Liver (tissue), 3 donors: ENCODE measurements around the gene TWF1.

ENCODE experiments used
- ATF3 ChIP-seq: IDR thresholded peaks from 2 replicates; pipeline ENCODE4 v1.6.1; 2016; ENCODE audit warnings: antibody characterized with exemption
- CTCF ChIP-seq: fragments of 150-350 bp; IDR thresholded peaks from 2 replicates; pipeline ENCODE4 v1.5.1; 2017; ENCODE audit warnings: improper control_type of control experiment, low read depth, low read length; ENCODE audit not compliant: missing input control
- EGR1 ChIP-seq, 2 donors: IDR thresholded peaks; 2 replicates each; pipeline ENCODE4 v1.6.1; 2016 to 2018; ENCODE audit warnings: antibody characterized with exemption in 2 of 2, low read depth in 2 of 2
- GABPA ChIP-seq, 2 donors: IDR thresholded peaks in 1 of 2; conservative IDR thresholded peaks in 1 of 2; 2 replicates each; pipeline ENCODE4 v1.6.1; 2016; ENCODE audit warnings: antibody characterized with exemption in 2 of 2, mild to moderate bottlenecking in 1 of 2, moderate library complexity in 1 of 2
- JUND ChIP-seq, 2 donors: IDR thresholded peaks; 2 replicates each; pipeline ENCODE4 v1.6.1; 2016; ENCODE audit warnings: antibody characterized with exemption in 2 of 2
- MAX ChIP-seq: IDR thresholded peaks from 2 replicates; pipeline ENCODE4 v1.6.1; 2016; ENCODE audit warnings: antibody characterized with exemption
- NR2F2 ChIP-seq: IDR thresholded peaks from 2 replicates; pipeline ENCODE4 v1.6.1; 2016; ENCODE audit warnings: antibody characterized with exemption
- RAD21 ChIP-seq, 2 donors: IDR thresholded peaks; 2 replicates each; pipeline ENCODE4 v1.6.1; 2016; ENCODE audit warnings: antibody characterized with exemption in 2 of 2, mild to moderate bottlenecking in 2 of 2
- REST ChIP-seq: IDR thresholded peaks from 2 replicates; pipeline ENCODE4 v1.6.1; 2016; ENCODE audit warnings: antibody characterized with exemption, mild to moderate bottlenecking
- SP1 ChIP-seq: IDR thresholded peaks from 2 replicates; pipeline ENCODE4 v1.6.1; 2018; ENCODE audit warnings: antibody characterized with exemption, mild to moderate bottlenecking
- TAF1 ChIP-seq: conservative IDR thresholded peaks from 2 replicates; pipeline ENCODE4 v1.6.1; 2016; ENCODE audit warnings: antibody characterized with exemption, mild to moderate bottlenecking
- YY1 ChIP-seq: IDR thresholded peaks from 2 replicates; pipeline ENCODE4 v1.6.1; 2016; ENCODE audit warnings: antibody characterized with exemption, mild to moderate bottlenecking
- ZBTB33 ChIP-seq: IDR thresholded peaks from 2 replicates; pipeline ENCODE4 v1.6.1; 2016; ENCODE audit warnings: antibody characterized with exemption
- donor health status: healthy.
- donor health status: healthy.

GRCh38 chr12:43776498-43776897 is 29.6 kb downstream of the TWF1 start:
- TF ChIP-seq ZBTB33, result no peak
- TF ChIP-seq CTCF, result peak; percentile 27
- no peak for TF ChIP-seq NR2F2
- TF ChIP-seq MAX, result no peak
- no peak for TF ChIP-seq REST
- no peak for TF ChIP-seq YY1
- no peak for TF ChIP-seq EGR1 (IDR thresholded peaks at IDR 0.05; ENCODE audit: low read depth in 2 of 2)
- TF ChIP-seq SP1, result no peak
- TF ChIP-seq JUND (IDR thresholded peaks at IDR 0.05), result no peak
- TF ChIP-seq GABPA (IDR thresholded peaks at IDR 0.05 in 1 of 2, conservative IDR thresholded peaks at IDR 0.05 in 1 of 2), result no peak
- no peak for TF ChIP-seq ATF3
- TF ChIP-seq RAD21 (IDR thresholded peaks at IDR 0.05), result peak; percentile 40 to 64
- no peak for TF ChIP-seq TAF1
